C4-2B (cell line): ENCODE data around the gene LPAR2.

Experiments
- H3K27ac ChIP-seq: fragments of 450-650 bp; 2 replicates; pipeline ENCODE4 v1.5.1; 2017
- CTCF ChIP-seq: fragments of 450-650 bp; conservative IDR thresholded peaks from 2 replicates; pipeline ENCODE4 v1.5.1; 2017; ENCODE audit warnings: mild to moderate bottlenecking
- ZFX ChIP-seq: fragments of 450-650 bp; IDR thresholded peaks from 2 replicates; pipeline ENCODE4 v1.6.1; 2017

Gene LPAR2

GRCh38 chr19:19579533-19580361 is 48.3 kb downstream of the LPAR2 start:
- H3K27ac ChIP-seq = peak overlapping the region; percentile 30
- no peak for TF ChIP-seq CTCF
- TF ChIP-seq ZFX = no peak

GRCh38 chr19:19578252-19578651 is 49.8 kb downstream of the LPAR2 start:
- TF ChIP-seq ZFX (no peak), CTCF (no peak)
- H3K27ac ChIP-seq = no peak overlapping the region

GRCh38 chr19:19575411-19575810 is 52.6 kb downstream of the LPAR2 start:
- H3K27ac ChIP-seq = no peak overlapping the region
- TF ChIP-seq ZFX (no peak), CTCF (no peak)
